Kidney tubule cell (primary cell): ENCODE measurements around the gene POLR3GL.

Experiments used
- DNase-seq: peaks from one replicate; pipeline ENCODE4 v3.0.0-alpha.2; 2018; ENCODE audit warnings: low spot score

Gene POLR3GL

GRCh38 chr1:145992958-145993617 is 28.6 kb downstream of the POLR3GL start:
- no peak for DNase-seq

DNA sequence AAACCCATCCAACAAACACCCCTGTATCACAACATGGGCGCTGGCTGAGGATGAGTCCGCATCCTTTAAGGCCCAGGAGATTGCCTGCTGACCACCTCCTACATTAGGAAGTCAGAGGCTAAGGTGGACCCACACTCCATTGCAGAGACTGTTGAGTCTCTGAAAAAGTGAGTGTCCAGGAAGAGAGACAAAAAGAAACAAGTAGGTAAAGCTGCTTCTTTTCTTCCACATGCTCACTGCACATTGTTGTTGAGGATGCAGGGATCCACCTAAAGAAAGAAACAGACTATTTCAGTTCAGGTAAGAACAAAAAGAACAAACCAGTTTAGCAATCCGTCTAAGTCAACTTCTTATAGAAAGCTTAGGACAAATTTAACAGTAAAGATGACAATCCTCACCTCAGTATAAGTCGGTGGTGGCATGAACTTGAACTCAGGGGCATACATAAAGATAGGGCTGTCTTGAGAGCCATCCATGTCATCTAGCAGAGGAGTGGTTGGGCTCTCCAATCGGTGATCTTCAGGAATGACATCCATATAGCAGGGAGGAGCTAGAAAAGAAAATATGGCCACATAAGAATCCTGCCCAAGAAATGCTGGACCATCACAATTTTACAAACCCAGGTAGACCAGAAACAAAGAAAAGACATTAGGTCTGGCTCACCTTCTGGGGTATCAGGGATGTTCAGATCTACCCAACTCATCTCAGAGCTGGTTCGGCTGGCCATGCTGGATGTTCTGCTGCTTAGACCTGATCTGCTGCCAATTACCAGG is 29.3 kb downstream of the POLR3GL start:
- no peak for DNase-seq

GRCh38 chr1:145994391-145995120 is 30.1 kb downstream of the POLR3GL start:
- peak; percentile 41 for DNase-seq

DNA sequence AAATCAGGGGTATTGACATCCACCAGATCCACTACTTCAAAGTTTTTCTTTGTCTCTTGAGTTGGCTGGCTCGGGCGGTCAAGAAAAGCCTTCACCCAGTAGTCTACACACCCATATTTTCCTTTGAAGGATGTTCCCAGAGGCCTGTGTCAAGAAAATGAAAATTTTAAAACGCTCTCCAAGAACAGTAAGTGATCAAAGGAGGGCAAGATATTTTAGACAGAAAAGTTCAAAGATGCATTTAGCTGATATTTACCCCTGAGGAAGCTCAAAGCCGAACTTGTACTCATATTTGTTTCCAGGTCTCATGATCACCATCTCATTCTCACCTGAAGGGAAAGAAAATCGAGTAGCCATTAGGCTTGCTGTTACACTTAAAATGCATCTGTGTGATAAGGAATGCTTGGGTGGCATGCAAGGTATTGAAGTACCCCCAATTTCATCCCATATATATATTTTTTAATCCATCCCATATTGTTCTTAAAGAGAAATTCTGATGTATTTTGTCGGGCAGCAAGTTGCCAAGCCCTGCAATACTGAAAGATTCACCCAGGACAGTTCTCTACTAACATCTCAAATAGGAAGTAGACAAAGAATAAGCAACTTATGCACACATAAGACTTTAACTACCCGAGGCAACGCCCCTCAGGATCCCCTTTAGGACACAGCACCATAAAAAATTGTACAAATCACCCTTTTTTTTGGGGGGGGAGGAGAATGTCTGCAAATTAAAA is 30.8 kb downstream of the POLR3GL start:
- no peak for DNase-seq

DNA sequence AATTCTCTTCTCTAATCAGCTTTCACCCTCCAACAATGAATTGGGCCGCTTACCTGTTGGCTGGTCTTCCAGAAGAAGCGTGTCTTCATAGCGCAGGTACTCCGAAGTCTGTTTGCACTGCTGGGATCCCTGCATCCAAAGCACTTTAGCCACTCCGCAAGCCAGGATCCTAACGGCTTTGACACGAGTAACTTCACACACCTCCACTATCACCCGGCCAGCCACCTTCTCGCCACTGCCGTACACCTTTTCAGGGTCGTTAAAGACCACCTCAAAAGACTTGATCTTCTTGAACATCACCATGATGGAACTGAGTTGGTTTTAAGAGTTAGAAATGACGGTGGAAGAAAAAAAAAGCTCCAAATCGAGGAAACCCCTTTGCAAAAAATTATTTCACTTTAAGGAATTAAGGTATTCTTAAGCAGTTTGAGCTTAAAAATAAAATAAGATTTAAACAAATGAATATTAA is 31.5 kb downstream of the POLR3GL start:
- DNase-seq = no peak

DNA sequence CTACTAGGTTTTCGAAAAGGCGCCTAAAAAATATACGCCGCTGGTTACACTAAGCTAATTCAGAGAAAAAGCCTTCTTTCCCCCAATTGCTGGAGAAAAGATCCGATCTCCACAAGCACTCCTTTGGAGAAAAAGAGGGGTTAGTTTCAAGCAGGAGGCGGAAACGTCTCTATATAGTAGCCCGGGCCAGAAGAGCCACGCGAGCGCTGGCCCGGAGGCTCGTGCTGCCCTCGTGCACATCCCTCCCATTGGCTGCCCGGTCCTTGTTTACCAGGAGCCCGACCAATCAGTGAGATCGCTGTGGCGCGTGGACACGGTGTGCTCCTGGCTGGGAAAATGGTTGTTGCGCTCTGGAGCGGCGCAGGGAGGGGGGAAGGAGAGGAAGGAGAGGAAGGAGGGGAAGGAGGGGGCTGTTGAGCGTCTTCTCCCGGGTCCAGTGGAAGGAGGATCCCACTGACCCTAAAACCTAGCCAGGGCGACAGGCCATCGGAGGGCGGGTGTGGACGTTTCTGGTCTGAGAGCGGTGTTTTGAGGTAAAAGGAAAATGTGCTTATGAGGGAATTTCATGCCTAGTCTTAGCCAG is 32.0 kb downstream of the POLR3GL start, which contains the start of gene TXNIP:
TXNIP (minus strand) TSS at position 147 of the 583 bp plus-strand sequence. CDS start 313 bp downstream, outside the sequence.
- DNase-seq = peak; percentile 98

GRCh38 chr1:145997016-145997717 is 32.7 kb downstream of the POLR3GL start:
- peak; percentile 36 for DNase-seq

DNA sequence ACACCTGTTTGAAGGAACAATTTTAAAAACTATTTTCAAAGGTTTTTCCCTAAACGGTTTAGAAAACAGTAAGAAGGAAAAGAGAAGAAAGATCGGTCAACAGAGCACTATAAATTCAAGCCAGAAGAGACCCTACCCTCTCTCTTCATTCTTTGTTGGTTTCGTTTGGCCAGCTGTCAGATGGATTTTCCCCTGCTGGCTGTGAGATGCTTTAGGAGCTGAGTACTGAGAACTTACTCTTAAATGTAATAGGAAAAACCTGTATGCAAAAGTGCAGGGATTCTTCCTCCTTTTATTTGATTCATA is 33.2 kb downstream of the POLR3GL start:
- DNase-seq = no peak

DNA sequence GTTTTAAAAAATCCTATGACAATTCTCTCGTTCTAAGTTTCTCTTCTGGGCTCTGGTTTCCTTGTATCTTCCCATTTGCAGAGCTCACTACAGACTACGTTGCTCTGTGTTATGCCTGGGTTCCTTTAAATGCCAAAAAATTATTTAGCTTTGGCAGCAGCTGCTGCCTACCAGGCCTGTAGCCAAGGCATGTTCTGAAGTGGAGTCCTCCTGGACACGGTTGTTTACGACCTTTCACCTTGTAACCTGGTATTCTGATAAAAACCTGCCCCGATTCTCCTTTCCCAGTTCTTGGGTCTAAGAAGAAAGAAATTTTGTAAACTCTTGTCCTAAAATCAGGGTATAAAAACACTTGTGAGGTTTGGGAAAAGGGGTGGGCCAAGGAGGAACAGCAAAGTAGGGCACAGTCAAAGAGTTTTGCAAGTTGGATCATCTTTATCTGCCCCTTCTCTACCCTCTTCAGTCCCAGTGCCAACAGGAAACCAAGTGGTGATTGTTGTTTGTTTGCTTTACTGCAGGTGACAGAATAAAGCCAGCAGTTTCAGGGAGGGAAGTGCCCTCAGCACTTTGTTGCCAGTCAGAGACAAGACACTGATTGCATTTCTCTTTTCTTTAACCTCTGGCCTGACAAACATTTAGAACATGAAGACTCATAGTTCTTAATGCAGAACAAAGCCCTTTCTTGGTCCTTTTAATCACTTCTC is 35.0 kb downstream of the POLR3GL start:
- DNase-seq = no peak

GRCh38 chr1:146001709-146002108 is 37.2 kb downstream of the POLR3GL start:
- no peak for DNase-seq

DNA sequence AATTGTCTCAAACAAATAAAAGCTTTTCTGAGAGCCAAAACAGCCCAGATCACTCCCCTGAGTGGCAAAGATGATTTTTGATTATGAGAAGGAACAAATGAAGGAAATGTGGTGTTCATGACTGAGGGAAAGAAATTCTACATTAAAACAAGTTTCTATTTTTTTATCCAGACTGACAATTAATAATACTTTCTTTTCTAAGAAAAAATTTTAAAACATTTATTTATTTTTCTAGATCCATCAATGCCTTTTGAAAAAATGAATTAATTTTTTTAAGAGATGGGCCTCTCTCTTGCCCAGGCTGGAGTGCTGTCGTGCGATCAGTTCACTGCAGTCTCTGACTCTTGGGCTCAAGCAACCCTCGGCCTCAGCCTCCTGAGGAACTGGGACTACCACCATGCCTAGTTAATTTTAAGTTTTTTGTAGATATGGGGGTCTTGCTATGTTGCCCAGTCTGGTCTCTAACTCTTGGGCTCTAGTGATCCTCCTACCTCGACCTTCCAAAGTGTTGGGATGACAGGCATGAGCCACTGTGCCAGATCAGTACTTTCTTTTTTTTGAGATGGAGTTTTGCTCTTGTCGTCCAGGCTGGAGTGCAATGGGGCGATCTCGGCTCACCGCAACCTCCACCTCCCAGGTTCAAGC is 43.1 kb downstream of the POLR3GL start:
- no peak for DNase-seq

DNA sequence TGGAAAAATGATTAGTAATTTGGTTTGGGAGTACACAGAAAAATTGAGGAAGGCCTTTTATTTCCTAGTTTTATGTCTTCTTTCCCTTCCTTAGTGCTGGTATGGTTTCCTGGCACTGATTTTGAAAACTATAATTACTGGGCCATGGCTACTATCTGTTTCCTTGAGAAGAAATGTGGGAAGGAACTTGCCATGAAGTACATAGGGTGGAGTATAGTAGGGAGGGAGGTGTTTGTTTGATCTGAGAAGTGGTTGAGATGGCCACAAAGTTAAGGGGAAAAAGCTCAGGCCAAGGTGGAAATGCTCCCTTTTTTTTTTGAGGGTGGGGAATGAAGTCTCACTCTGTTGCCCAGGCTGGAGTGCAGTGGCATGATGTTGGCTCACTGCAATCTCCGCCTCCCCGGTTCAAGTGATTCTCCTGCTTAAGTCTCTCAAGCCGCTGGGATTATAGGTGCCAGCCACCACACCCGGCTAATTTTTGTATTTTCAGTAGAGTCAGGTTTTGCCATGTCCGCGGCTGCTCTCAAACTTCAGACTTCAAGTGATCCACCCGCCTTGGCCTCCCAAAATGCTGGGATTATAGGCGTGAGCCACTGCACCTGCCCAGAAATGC is 45.7 kb downstream of the POLR3GL start:
- no peak for DNase-seq

- DNase-seq = peak; percentile 84
Measured at GRCh38 chr1:146012703-146013558, 48.4 kb downstream of the POLR3GL start.

DNA sequence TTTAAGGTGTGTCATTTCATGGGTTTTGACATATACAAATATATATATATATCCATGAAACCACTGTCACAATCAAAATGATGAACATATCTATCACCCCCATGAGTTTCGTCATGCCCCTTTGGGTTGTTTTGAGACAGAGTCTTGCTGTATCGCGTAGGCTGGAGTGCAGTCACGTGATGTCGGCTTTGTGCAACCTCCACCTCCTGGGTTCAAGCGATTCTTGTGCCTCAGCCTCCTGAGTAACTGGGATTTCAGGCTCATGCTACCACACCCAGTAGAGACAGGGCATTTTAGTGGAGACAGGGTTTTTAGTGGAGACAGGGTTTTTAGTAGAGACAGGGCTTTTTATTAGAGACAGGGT is 49.1 kb downstream of the POLR3GL start:
- no peak for DNase-seq

DNA sequence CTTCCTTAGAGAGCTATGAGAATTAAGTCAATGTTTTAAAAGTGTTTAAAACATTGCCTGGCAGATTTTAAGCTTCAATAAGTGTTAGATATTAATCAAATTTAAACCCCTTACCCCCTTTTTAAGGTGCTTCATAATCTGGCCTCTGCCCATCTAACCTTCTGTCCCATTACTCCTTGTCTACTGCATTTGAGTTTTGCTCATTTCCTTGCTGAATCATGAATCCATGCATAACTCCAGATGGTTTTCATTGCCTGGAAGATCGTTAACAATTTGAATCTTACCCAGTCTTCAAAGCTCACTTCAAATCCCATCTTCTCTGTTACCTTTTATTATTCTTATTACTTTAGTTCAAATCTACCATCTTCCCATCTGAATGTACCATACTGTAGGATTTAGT is 52.4 kb downstream of the POLR3GL start:
- no peak for DNase-seq

GRCh38 chr1:146019231-146020057 is 55.0 kb downstream of the POLR3GL start:
- DNase-seq = no peak
